Tibial nerve (tissue), 4 donors: Measurements from ENCODE around the gene GIPC2. TPM values are rescaled to one million over a fixed set of nuclear protein-coding genes. Genes with fewer than 3 reads are reported as not detected.
"Not testable (repeated sequence)": the region's sequence is repeated elsewhere in the genome, so short reads cannot be mapped to it uniquely, and the experiment has no call there.

Experiments used
- DNase-seq, 2 donors: peaks; one replicate each; pipeline ENCODE4 v3.0.0-alpha.2; 2019; ENCODE audit warnings: low spot score in 2 of 2
- H3K27ac ChIP-seq, 4 donors: fragments of 200-600 bp; sonication (generic) in 3 of 4; one replicate each; pipeline ENCODE4 v1.5.1; 2017 to 2019; ENCODE audit warnings: mild to moderate bottlenecking in 1 of 4
- H3K27me3 ChIP-seq, 2 donors: fragments of 200-600 bp; sonication (generic) in 1 of 2; one replicate each; pipeline versions ENCODE4 v1.5.1 to v1.6.0; 2017 to 2019
- H3K36me3 ChIP-seq, 3 donors: fragments of 200-600 bp; sonication (generic); one replicate each; pipeline ENCODE4 v1.5.1; 2018 to 2019
- H3K4me1 ChIP-seq, 4 donors: fragments of 200-600 bp; sonication (generic) in 3 of 4; one replicate each; pipeline ENCODE4 v1.5.1; 2017 to 2019
- H3K4me3 ChIP-seq, 4 donors: fragments of 200-600 bp; sonication (generic) in 3 of 4; one replicate each; pipeline ENCODE4 v1.5.1; 2017 to 2019; ENCODE audit warnings: mild to moderate bottlenecking in 1 of 4, moderate library complexity in 1 of 4
- H3K9me3 ChIP-seq, 4 donors: fragments of 200-600 bp; sonication (generic) in 3 of 4; one replicate each; pipeline ENCODE4 v1.5.1; 2017 to 2019
- CTCF ChIP-seq, 5 experiments: fragments of 200-600 bp in 3 of 5; fragments of 450-650 bp in 2 of 5; sonication (generic) in 3 of 5; IDR thresholded peaks; one replicate each; pipeline ENCODE4 v1.5.1; 2016 to 2019; ENCODE audit warnings: antibody characterized with exemption in 5 of 5, mild to moderate bottlenecking in 3 of 5, moderate library complexity in 2 of 5
- EP300 ChIP-seq, 2 donors: sonication (generic); formaldehyde crosslinking; IDR thresholded peaks; one replicate each; pipeline ENCODE4 v1.6.1; 2017; ENCODE audit warnings: antibody characterized with exemption in 2 of 2, mild to moderate bottlenecking in 1 of 2
- POLR2A ChIP-seq, 2 donors: fragments of 450-650 bp; IDR thresholded peaks; one replicate each; pipeline ENCODE4 v1.6.1; 2017; ENCODE audit warnings: antibody characterized with exemption in 2 of 2, mild to moderate bottlenecking in 2 of 2, moderate library complexity in 2 of 2
- WGBS, 2 donors: methylation state at CpG; one replicate each; pipeline ENCODE4 v1.1.5; 2018; 5-methylcytosine and 5-hydroxymethylcytosine counted together
- total RNA-seq, 4 donors: library from RNA; depleted of rRNA; stranded (reverse); fragments of >200 nt; gene quantifications; one replicate each; pipeline ENCODE4 v1.1.0, GENCODE V29; 2016

Gene GIPC2
- total RNA-seq, 4 donors from 2014 or later: 2.1 to 6.9 (median 3.7) TPM

GRCh38 chr1:78101514-78101913 lies 55.7 kb downstream of the GIPC2 start:
- H3K36me3 ChIP-seq: no peaks in the 10 kb centered on the region
- no peak overlapping the region for H3K4me3 ChIP-seq
- DNase-seq: peak in 1 of 2 donors; percentile 10
- no peak for TF ChIP-seq CTCF (IDR thresholded peaks at IDR 0.05)
- TF ChIP-seq EP300 (IDR thresholded peaks at IDR 0.05): peak in 1 of 2 donors; percentile 64
- peak overlapping the region in 2 of 4 donors; percentile 49 to 61 for H3K27ac ChIP-seq
- peaks cover 0 to 16% (median 2%) of the 10 kb centered on the region in 4 donors for H3K4me1 ChIP-seq
- WGBS, 2 donors: 28 to 30% methylated on average over 2 of the region's 2 CpGs
- H3K27me3 ChIP-seq: no peaks in the 10 kb centered on the region
- H3K9me3 ChIP-seq: no peaks in the 10 kb centered on the region

GRCh38 chr1:78102082-78102481 lies 56.3 kb downstream of the GIPC2 start:
- DNase-seq: no peak
- 89 to 93% methylated on average over 3 of the region's 3 CpGs for WGBS, 2 donors
- H3K27ac ChIP-seq: peak overlapping the region in 1 of 4 donors; percentile 49
- H3K27me3 ChIP-seq: no peaks in the 10 kb centered on the region
- H3K4me3 ChIP-seq: no peak overlapping the region
- no peaks in the 10 kb centered on the region for H3K36me3 ChIP-seq
- H3K4me1 ChIP-seq: peaks cover 0 to 11% (median 2%) of the 10 kb centered on the region in 4 donors
- no peaks in the 10 kb centered on the region for H3K9me3 ChIP-seq
- no peak for TF ChIP-seq EP300 (IDR thresholded peaks at IDR 0.05)
- no peak for TF ChIP-seq CTCF (IDR thresholded peaks at IDR 0.05)
- no peak for TF ChIP-seq POLR2A (IDR thresholded peaks at IDR 0.05)

GRCh38 chr1:78102916-78103315 lies 57.1 kb downstream of the GIPC2 start:
- Histone ChIP-seq H3K4me3 (no peak overlapping the region), H3K27me3 (no peaks in the 10 kb centered on the region), H3K4me1 (peaks cover 0 to 7% (median 0%) of the 10 kb centered on the region in 4 donors), H3K9me3 (no peaks in the 10 kb centered on the region), H3K27ac (no peak overlapping the region), H3K36me3 (no peaks in the 10 kb centered on the region)
- DNase-seq: no peak
- WGBS, 2 donors: 86 to 91% methylated on average over 2 of the region's 2 CpGs
- TF ChIP-seq POLR2A (IDR thresholded peaks at IDR 0.05): no peak
- no peak for TF ChIP-seq EP300 (IDR thresholded peaks at IDR 0.05)
- no peak for TF ChIP-seq CTCF (IDR thresholded peaks at IDR 0.05)

GRCh38 chr1:78104322-78104721 lies 58.6 kb downstream of the GIPC2 start:
- no peak overlapping the region for H3K27ac ChIP-seq
- no peak for TF ChIP-seq CTCF (IDR thresholded peaks at IDR 0.05)
- TF ChIP-seq POLR2A (IDR thresholded peaks at IDR 0.05): no peak
- no peak for TF ChIP-seq EP300 (IDR thresholded peaks at IDR 0.05)
- no peak overlapping the region for H3K4me3 ChIP-seq
- H3K36me3 ChIP-seq: no peaks in the 10 kb centered on the region
- no peak for DNase-seq
- peaks cover 0 to 7% (median 0%) of the 10 kb centered on the region in 4 donors for H3K4me1 ChIP-seq
- H3K27me3 ChIP-seq: no peaks in the 10 kb centered on the region
- H3K9me3 ChIP-seq: no peaks in the 10 kb centered on the region

GRCh38 chr1:78109659-78110058 lies 63.9 kb downstream of the GIPC2 start:
- H3K9me3 ChIP-seq, H3K27me3 ChIP-seq, H3K4me3 ChIP-seq, DNase-seq, H3K36me3 ChIP-seq, H3K27ac ChIP-seq, H3K4me1 ChIP-seq: not testable (repeated sequence)
- WGBS, 2 donors: 87 to 88% methylated on average over 4 of the region's 4 CpGs
